Pulmonary artery endothelial cell (primary cell): ENCODE results near the gene RHOA. TPM values are rescaled to one million over a fixed set of nuclear protein-coding genes. Genes with fewer than 3 reads are reported as not detected.
"Not testable (repeated sequence)": the region's sequence is repeated elsewhere in the genome, so short reads cannot be mapped to it uniquely, and the experiment has no call there.

ENCODE experiments used
- DNase-seq: peaks from one replicate; pipeline ENCODE4 v3.0.0-alpha.2; 2011; ENCODE audit warnings: low read depth, low spot score
- total RNA-seq: library from RNA; depleted of rRNA; stranded (reverse); fragments of >200 nt; gene quantifications from 2 replicates; pipeline ENCODE4 v1.2.3, GENCODE V29; 2014

Gene RHOA
- total RNA-seq, 1 donor from 2014 or later = 659 TPM

GRCh38 chr3:49370585-49371290, 41.0 kb downstream of the RHOA start:
- no peak for DNase-seq

GRCh38 chr3:49362561-49362960, 49.2 kb downstream of the RHOA start:
- no peak for DNase-seq

- no peak for DNase-seq
Measured at GRCh38 chr3:49359623-49360022, 52.2 kb downstream of the RHOA start.

- DNase-seq = no peak
Measured at GRCh38 chr3:49358884-49359225, 52.9 kb downstream of the RHOA start.

- peak; percentile 81 for DNase-seq
Measured at GRCh38 chr3:49358217-49358883, 53.4 kb downstream of the RHOA start, which contains the start of gene GPX1. GPX1 (minus strand) TSS chr3:49358353; CDS start chr3:49358278, 75 bp downstream.

GRCh38 chr3:49357443-49358216, 54.1 kb downstream of the RHOA start:
- not testable (repeated sequence) for DNase-seq

GRCh38 chr3:49357095-49357442, 54.7 kb downstream of the RHOA start:
- not testable (repeated sequence) for DNase-seq

GRCh38 chr3:49352890-49353421, 58.8 kb downstream of the RHOA start:
- DNase-seq = no peak

GRCh38 chr3:49352281-49352680, 59.5 kb downstream of the RHOA start:
- DNase-seq = no peak

GRCh38 chr3:49351521-49352011, 60.2 kb downstream of the RHOA start:
- DNase-seq = no peak

- no peak for DNase-seq
Measured at GRCh38 chr3:49349348-49350114, 62.2 kb downstream of the RHOA start.

- DNase-seq = not testable (repeated sequence)
Measured at GRCh38 chr3:49348361-49348760, 63.4 kb downstream of the RHOA start.

GRCh38 chr3:49346797-49347251, 65.0 kb downstream of the RHOA start:
- no peak for DNase-seq

- DNase-seq = no peak
Measured at GRCh38 chr3:49343163-49343562, 68.6 kb downstream of the RHOA start.

- DNase-seq = no peak
Measured at GRCh38 chr3:49341996-49342395, 69.8 kb downstream of the RHOA start.

- peak; percentile 77 for DNase-seq
Measured at GRCh38 chr3:49339941-49340800, 71.6 kb downstream of the RHOA start, which contains the start of gene USP4. USP4 (minus strand) TSS chr3:49340053; CDS start chr3:49340024, 29 bp downstream.

- no peak for DNase-seq
Measured at GRCh38 chr3:49339581-49339940, 72.2 kb downstream of the RHOA start.

GRCh38 chr3:49333916-49334633, 77.7 kb downstream of the RHOA start:
- no peak for DNase-seq

- no peak for DNase-seq
Measured at GRCh38 chr3:49333091-49333490, 78.7 kb downstream of the RHOA start.
